DND-41 (cell line): ENCODE results near the gene TMEM97.

Experiments
- EZH2 ChIP-seq: IDR thresholded peaks from 3 replicates; pipeline ENCODE4 v1.6.1; 2012; ENCODE audit warnings: borderline replicate concordance, low read depth, mild to moderate bottlenecking, moderate library complexity, low read length, inconsistent platforms; ENCODE audit not compliant: severe bottlenecking
- TF ChIP-seq, protein P1 (sequence below): IDR thresholded peaks from 2 replicates; pipeline ENCODE4 v1.5.1; 2012; ENCODE audit warnings: borderline replicate concordance, low read length, moderate library complexity, mild to moderate bottlenecking; ENCODE audit not compliant: poor library complexity, severe bottlenecking; ENCODE audit errors: extremely low read depth

DNA sequence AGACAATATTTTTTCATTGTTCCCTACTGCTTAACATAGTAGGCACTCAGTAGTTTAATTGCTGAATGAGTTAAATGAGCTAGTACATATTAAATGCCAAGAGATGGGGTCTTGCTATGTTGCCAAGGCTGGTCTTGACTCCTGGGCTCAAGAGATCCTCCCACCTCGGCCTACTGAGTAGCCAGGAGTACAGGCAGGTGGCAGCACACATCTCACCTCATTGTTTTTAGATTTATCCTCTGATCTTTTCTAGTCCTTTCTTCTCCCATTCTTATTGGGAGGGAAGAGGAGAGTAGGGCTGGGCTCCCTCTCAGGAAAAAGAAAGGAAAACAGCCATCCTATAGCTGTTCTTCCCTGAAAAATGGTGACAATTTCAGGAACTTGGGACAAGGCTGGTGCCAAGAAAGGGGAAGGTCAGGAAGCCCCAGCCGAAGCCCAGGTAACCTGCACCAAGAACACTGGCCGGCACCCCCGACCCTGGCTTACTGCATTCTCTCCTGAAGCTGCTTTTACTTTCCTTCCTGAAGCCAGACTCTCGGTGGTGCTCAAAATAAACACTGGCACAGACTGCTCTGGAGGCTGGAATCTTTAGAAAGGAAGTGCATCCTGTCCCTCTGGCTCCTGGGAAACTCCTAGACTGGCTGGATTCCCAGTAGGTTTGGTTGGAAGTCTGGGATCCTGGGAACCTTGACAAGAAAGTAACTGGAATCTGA lies 19.2 kb downstream of the TMEM97 start:
- no peak for TF ChIP-seq EZH2
- TF ChIP-seq, protein P1, sequence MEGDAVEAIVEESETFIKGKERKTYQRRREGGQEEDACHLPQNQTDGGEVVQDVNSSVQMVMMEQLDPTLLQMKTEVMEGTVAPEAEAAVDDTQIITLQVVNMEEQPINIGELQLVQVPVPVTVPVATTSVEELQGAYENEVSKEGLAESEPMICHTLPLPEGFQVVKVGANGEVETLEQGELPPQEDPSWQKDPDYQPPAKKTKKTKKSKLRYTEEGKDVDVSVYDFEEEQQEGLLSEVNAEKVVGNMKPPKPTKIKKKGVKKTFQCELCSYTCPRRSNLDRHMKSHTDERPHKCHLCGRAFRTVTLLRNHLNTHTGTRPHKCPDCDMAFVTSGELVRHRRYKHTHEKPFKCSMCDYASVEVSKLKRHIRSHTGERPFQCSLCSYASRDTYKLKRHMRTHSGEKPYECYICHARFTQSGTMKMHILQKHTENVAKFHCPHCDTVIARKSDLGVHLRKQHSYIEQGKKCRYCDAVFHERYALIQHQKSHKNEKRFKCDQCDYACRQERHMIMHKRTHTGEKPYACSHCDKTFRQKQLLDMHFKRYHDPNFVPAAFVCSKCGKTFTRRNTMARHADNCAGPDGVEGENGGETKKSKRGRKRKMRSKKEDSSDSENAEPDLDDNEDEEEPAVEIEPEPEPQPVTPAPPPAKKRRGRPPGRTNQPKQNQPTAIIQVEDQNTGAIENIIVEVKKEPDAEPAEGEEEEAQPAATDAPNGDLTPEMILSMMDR: no peak
